Heart right ventricle (tissue), 16 donors: ENCODE results near the gene KRTAP22-2. TPM values are rescaled to one million over a fixed set of nuclear protein-coding genes. Genes with fewer than 3 reads are reported as not detected.

ENCODE experiments used
- ATAC-seq, 8 donors: fragments of 200-7000 bp; cut with Tn5 transposase; one replicate each; pipeline ENCODE4 v1.9.1; 2020; ENCODE audit warnings: mild to moderate bottlenecking in 8 of 8, moderate library complexity in 8 of 8, moderate number of reproducible peaks in 1 of 8
- DNase-seq, 2 donors: peaks; one replicate each; pipeline ENCODE4 v3.0.0-alpha.2; 2020
- H3K27ac ChIP-seq, 10 donors: fragments of 200-600 bp; sonication (generic) in 2 of 10; one replicate each; pipeline versions ENCODE4 v1.5.0 to v1.8.0; 2020 to 2022; ENCODE audit warnings: mild to moderate bottlenecking in 3 of 10
- H3K27me3 ChIP-seq, 7 donors: fragments of 200-600 bp; one replicate each; pipeline ENCODE4 v1.8.0; 2021 to 2022; ENCODE audit warnings: mild to moderate bottlenecking in 2 of 7
- H3K36me3 ChIP-seq, 9 donors: fragments of 200-600 bp; sonication (generic) in 1 of 9; one replicate each; pipeline versions ENCODE4 v1.5.0 to v1.8.0; 2020 to 2022; ENCODE audit warnings: mild to moderate bottlenecking in 2 of 9
- H3K4me1 ChIP-seq, 9 donors: fragments of 200-600 bp; sonication (generic) in 1 of 9; one replicate each; pipeline versions ENCODE4 v1.5.0 to v1.8.0; 2020 to 2022; ENCODE audit warnings: mild to moderate bottlenecking in 4 of 9
- H3K4me3 ChIP-seq, 10 donors: fragments of 200-600 bp; sonication (generic) in 2 of 10; one replicate each; pipeline versions ENCODE4 v1.5.0 to v1.8.0; 2020 to 2022; ENCODE audit warnings: mild to moderate bottlenecking in 7 of 10, moderate library complexity in 2 of 10
- H3K9me3 ChIP-seq, 11 donors: fragments of 200-600 bp in 10 of 11; sonication (generic) in 2 of 11; one replicate each; pipeline versions ENCODE4 v1.5.0 to v1.8.0; 2013 to 2022; ENCODE audit warnings: mild to moderate bottlenecking in 2 of 11, control low read depth in 1 of 11, moderate library complexity in 1 of 11
- WGBS, 2 donors: extraction: QIAGEN DNeasy Blood & Tissue Kit; methylation state at CpG; one replicate each; pipeline ENCODE4 v1.1.7; 2013; ENCODE audit warnings: inconsistent platforms in 1 of 2; 5-methylcytosine and 5-hydroxymethylcytosine counted together
- intact Hi-C, 10 donors: fragments of 100-400 bp; cut with DNase I; formaldehyde crosslinking; loops; one replicate each; pipeline versions ENCODE4 v1.11.1 to v1.14.2; 2022
- polyA plus RNA-seq, 2 donors: library from polyadenylated mRNA; stranded (reverse); fragments of 200-250 nt; gene quantifications; one replicate each; pipeline ENCODE4 v1.2.3, GENCODE V29; 2013
- total RNA-seq, 10 donors: library from RNA; stranded (reverse); fragmentation: NEBNext Ultra II Directional in 3 of 10; extraction: Animal tissue kit (Norgen Biotek cat#: 25700) in 3 of 10; gene quantifications; one replicate each; pipeline versions ENCODE4 v1.2.1 to v1.2.4, GENCODE V29; 2021 to 2023
- TF ChIP-seq, protein P1 (sequence below), 9 donors: fragments of 200-600 bp; sonication (generic) in 2 of 9; IDR thresholded peaks; one replicate each; pipeline versions ENCODE4 v1.5.0 to v1.8.0; 2021 to 2022; ENCODE audit warnings: antibody characterized with exemption in 9 of 9, mild to moderate bottlenecking in 5 of 9, moderate library complexity in 1 of 9
- donor health status: Arrhythmogenic right ventricular cardiomyopathy.
- donor health status: ischemic (EF 13 %, LVEDD 7.1; RV severe dilation, severe dysfunction).
- donor health status: healthy with polysubstance abuse.
- donor health status: DM: no; HTN: yes; CAD: no.
- donor health status: DM: no; HTN: no; CAD: no.
- donor health status: ischemic (EF 25% LVEDD 6.9; RV normal size, moderate dysfunction).
- donor health status: ischemic (EF 25% LVEDD 5.7; RV mildly dilated, moderate dysfunction).
- donor health status: healthy.
- donor health status: DM: yes; HTN: yes; CAD: no.
- donor health status: Ischemic cardiomyopathy.
- donor health status: ischemic (EF 35%, LVEDD 5.7; RV mildly dilated, moderate dysfunction).
- donor health status: nonischemic (EF 11% LVEDD 7.7; RV severe dilation, severe dysfunction).
- donor health status: DM: yes; HTN: yes; CAD: no.
- donor health status: PGD.
- donor health status: ischemic (EF 29% LVEDD 5.4; RV normal size, mild dysfunction).
- donor health status: nonischemic (EF 23%, LVEDD 6.1; RV moderate dilation, normal function).

Gene KRTAP22-2
- total and polyA plus RNA-seq, 12 donors = not detected

DNA sequence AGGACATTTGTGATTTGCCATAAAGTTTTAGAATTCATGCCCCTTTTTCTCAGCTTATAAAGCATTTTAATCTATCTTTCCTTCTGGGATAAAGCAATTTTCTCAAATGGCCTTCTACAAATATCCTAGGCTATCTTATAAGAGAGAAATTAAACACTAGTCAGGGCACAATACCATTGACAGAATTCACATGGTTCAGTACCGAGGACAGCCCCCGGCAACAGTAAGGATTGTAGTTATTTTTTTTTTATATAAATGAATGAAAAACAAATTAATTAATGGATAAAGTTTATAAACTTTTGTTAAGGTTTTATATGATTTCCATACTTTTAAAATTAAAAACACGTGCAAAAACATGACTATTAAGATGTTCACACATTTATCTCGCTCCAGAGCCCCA is 37.9 kb upstream of the KRTAP22-2 start:
- Histone ChIP-seq H3K27me3 (no peaks in the 10 kb centered on the region), H3K4me1 (no peaks in the 10 kb centered on the region), H3K4me3 (no peak overlapping the region), H3K9me3 (peaks cover 0 to 11% (median 0%) of the 10 kb centered on the region in 11 donors), H3K36me3 (no peaks in the 10 kb centered on the region), H3K27ac (no peak overlapping the region)
- no peak for DNase-seq
- TF ChIP-seq, protein P1, sequence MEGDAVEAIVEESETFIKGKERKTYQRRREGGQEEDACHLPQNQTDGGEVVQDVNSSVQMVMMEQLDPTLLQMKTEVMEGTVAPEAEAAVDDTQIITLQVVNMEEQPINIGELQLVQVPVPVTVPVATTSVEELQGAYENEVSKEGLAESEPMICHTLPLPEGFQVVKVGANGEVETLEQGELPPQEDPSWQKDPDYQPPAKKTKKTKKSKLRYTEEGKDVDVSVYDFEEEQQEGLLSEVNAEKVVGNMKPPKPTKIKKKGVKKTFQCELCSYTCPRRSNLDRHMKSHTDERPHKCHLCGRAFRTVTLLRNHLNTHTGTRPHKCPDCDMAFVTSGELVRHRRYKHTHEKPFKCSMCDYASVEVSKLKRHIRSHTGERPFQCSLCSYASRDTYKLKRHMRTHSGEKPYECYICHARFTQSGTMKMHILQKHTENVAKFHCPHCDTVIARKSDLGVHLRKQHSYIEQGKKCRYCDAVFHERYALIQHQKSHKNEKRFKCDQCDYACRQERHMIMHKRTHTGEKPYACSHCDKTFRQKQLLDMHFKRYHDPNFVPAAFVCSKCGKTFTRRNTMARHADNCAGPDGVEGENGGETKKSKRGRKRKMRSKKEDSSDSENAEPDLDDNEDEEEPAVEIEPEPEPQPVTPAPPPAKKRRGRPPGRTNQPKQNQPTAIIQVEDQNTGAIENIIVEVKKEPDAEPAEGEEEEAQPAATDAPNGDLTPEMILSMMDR (IDR thresholded peaks at IDR 0.05) = no peak
- intact Hi-C loops = no loop called here
- 80 to 85% methylated on average over 4 of the region's 4 CpGs for WGBS, 2 donors
- no peak for ATAC-seq

DNA sequence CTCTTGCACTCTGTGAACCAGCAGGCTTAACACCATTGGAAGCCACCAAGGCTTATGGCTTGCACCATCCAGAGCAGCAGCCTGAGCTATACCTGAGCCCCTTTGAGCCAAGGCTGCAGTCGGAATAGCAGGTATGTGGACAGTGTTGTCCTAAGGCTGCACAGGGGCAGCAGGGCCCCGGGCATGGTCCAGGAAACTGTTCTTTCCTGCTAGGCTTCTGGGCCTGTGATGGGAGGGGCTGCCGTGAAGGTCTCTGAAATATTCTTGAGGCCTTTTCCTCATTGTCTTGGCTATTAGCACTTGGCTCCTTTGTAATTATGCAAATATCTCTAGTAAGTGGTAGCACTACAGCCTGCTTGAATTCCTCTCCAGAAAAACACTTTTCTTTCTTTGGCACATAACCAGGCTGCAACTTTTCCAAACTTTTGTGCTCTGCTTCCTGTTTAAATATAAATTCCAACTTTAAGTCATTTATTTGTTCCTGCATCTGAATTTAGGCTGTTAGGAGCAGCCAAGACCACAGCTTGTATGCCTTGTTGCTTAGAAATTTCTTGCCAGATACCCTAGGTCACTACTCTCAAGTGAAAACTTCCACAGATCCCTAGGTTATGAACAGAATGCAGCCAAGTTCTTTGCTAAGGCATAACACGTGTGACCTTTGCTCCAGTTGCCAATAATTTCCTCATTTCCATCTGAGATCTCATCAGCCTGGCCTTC is 35.4 kb upstream of the KRTAP22-2 start:
- DNase-seq = no peak

DNA sequence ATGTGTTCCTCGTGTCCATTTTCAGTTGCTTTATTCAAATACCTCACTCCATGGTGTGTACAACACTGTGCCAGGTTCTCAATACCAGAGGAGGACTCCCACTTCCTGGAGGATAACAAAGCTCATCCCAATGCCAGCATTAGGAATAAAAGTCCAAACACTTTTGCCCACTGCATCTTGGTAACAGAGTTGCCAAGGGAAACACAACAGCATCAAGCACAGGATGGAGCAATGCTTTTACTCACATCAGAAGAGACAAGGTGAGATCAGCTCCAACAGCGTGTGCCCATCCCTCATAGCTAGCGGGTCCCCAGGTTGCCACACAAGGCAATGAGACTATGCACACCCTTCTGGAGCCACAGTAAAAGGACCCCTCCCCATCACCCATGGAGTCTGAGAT is 33.2 kb upstream of the KRTAP22-2 start:
- WGBS, 2 donors = 86 to 90% methylated on average over 3 of the region's 3 CpGs
- Histone ChIP-seq H3K4me3 (no peak overlapping the region), H3K9me3 (peaks cover 0 to 11% (median 0%) of the 10 kb centered on the region in 11 donors), H3K36me3 (no peaks in the 10 kb centered on the region), H3K4me1 (no peaks in the 10 kb centered on the region), H3K27ac (no peak overlapping the region), H3K27me3 (no peaks in the 10 kb centered on the region)
- TF ChIP-seq, protein P1 (IDR thresholded peaks at IDR 0.05) = no peak
- DNase-seq = no peak
- intact Hi-C loops = no loop called here
- no peak for ATAC-seq

More for the DNA sequence above, 35.4 kb upstream of the KRTAP22-2 start:
- Histone ChIP-seq H3K27ac (no peak overlapping the region), H3K9me3 (peaks cover 0 to 11% (median 0%) of the 10 kb centered on the region in 11 donors), H3K27me3 (no peaks in the 10 kb centered on the region), H3K36me3 (no peaks in the 10 kb centered on the region), H3K4me3 (no peak overlapping the region), H3K4me1 (no peaks in the 10 kb centered on the region)
- intact Hi-C loops = no loop called here
- TF ChIP-seq, protein P1 (IDR thresholded peaks at IDR 0.05) = no peak
- ATAC-seq = no peak
- 70 to 78% methylated on average over 4 of the region's 4 CpGs for WGBS, 2 donors

DNA sequence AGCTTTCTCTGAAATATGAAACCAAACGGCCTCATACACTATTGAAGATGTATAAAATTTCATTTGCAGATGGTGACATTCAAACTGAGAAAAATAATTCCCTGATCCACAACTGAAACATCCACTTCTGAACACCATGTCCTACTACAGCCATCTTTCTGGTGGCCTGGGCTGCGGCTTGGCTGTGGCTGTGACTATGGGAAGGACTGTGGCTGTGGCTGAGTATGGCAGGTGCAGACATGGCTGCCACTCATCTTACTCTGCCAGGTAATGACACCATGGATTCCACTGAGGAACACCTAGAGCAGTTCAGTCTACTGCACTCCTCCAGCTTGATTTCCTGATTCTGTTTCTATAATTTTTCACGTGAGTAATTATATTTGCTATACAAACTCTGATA is 30.3 kb upstream of the KRTAP22-2 start, which contains the start of gene KRTAP20-4:
TSS of gene KRTAP20-4 (plus strand) at position 106 of the 400 bp plus-strand sequence.
- TF ChIP-seq, protein P1 (IDR thresholded peaks at IDR 0.05) = no peak
- Histone ChIP-seq H3K4me1 (no peaks in the 10 kb centered on the region), H3K4me3 (no peak within 1 kb of the TSS), H3K27ac (no peak within 1 kb of the TSS), H3K27me3 (no peaks in the 10 kb centered on the region), H3K9me3 (peaks cover 0 to 11% (median 0%) of the 10 kb centered on the region in 11 donors), H3K36me3 (no peaks in the 10 kb centered on the region)
- 78 to 88% methylated on average over 3 of the region's 3 CpGs for WGBS, 2 donors
- DNase-seq (no peak), ATAC-seq (no peak)
- intact Hi-C loops = no loop called here
